HG03039 (cell line): ENCODE results near the gene EEF2K.

Experiments
- ATAC-seq: cut with Tn5 transposase; IDR thresholded peaks from one replicate; pipeline ENCODE4 v1.9.1; 2021; ENCODE audit warnings: mild to moderate bottlenecking, moderate library complexity; ENCODE audit not compliant: unreplicated experiment

Gene EEF2K

DNA sequence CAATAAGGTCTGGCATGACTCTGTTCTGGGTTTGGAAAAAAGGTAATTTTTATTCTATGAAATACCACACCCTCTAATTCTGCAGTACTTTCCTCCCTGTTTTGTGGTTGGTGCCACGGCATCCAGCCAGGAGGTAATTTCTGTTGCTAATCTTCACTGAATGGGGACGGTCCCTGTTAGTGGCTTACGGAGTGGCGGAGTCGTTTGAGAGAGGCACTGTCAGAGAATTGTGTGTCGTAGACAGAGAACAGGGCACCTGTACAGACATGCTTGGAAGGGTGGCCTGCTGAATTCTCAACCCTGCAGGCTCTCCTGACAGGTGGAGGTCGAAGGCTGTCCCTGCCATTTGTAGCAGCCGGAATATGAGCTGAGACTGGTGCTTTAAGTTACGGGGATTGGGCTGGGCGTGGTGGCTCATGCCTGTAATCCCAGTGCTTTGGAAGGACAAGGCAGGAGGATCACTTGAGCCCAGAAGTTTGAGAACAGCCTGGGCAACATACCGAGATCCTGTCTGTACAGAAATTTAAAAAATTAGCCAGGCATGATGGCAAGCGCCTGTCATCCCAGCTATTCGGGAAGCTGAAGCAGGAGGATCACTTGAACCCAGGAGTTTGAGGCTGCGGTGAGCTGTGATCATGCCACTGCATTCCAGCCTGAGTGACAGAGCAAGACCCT is 33.2 kb downstream of the EEF2K start:
- ATAC-seq = no peak

DNA sequence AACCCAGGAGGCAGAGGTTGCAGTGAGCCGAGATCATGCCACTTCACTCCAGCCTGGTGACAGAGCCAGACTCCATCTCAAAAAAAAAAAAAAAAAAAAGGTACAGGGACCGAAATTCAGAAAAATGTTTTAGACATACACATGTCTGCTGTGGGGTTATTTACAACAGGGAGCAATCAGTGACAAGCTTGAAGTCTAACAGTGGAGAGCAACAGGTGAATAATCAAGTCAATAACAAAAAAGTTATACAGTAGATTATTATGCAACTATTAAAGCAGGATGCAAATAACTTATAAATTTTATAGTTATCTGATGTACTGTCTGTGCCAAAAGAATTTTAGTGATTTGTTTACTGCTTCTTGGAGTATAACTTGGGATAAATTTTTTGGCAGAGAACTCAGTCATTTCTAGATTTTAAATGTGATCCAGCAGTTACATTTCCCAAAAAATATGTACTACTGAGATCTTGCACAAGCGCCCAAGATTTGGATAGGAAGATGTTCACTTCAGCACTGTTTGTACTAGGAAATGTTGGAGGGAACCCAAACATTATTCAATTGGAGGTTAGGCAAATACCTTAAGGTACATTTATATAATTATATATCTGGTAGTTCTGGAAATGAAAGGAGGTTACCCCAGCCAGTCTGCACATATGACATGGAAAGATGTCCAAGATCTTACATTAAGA is 34.1 kb downstream of the EEF2K start:
- ATAC-seq = no peak

DNA sequence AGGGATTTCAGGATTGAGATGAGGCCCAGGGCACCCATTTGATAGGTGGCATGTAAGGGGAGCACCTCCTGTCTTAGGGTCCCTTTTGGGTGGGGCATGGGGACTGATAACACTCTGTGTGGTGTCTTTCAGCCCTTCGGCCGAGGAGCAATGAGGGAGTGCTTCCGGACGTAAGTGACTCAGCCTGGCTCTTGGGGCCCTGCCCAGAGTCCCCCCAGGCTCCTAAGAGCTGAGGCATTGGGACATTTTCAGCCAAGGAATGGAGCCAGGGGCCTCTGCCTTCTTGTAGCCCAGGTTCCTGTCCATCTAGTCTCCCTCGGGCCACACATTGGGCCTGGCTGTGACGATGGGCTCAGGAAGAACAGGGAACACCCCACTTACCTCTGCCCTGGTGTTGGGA is 44.4 kb downstream of the EEF2K start:
- ATAC-seq = no peak

DNA sequence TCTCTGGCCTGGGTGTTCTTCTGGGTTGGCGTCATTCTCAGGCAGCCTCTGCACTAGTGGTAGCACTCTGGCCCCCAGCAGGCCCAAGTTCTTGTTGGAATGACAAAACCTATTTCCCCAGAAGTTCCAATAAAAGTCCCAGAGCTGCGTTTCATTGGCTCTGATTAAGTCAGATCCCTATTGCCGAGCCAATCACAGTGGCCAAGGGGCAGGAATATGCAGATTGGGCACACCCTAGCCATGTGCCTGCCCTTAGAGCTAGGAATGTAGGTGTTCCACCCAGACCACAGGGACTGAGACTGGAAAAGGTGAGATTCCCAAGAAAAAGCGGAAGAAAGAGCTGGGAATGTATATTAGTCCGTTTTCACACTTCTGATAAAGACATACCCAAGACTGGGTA is 46.2 kb downstream of the EEF2K start:
- ATAC-seq = no peak

DNA sequence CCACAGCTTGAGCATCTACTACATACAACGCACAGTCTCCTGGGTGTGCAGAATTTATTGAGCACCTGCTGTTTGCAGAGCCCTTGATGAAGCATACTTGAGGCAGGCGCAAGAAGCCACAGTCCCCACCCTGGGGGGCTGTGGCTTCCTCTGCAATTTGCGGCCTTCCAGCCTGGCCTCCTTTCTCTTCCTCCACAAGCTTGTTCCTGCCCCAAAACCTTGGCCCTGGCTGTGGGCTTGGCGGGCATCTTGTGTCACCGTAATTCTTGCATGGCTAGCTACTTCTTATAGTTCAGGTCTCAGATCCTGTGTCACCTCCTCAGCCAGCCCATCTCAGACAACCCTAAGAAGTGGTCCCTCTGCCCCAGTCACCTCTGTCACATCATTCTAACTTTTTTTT is 47.2 kb downstream of the EEF2K start:
- no peak for ATAC-seq

DNA sequence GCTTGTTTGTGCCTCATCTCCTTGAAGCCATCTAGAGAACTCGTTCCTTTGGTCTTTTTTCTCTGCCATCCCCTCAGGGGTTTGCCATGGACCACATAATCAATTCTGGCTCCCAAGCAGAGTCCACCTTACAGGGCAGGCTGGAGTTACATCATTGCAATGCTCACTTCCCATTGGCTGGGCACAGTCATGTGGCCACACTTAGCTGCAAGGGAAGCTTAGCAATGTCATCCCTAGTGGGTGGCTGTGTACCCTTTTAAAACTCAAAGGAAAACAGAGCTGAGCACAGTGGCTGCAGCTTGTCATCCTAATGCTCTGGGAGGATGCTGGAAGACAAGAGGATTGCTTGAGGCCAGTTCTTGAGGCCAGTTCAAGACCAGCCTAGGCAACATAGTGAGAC is 49.3 kb downstream of the EEF2K start:
- ATAC-seq = no peak

- no peak for ATAC-seq
Measured at GRCh38 chr16:22257440-22257839, 51.4 kb downstream of the EEF2K start.

GRCh38 chr16:22260490-22260889 is 54.4 kb downstream of the EEF2K start:
- ATAC-seq = no peak

- ATAC-seq = no peak
Measured at GRCh38 chr16:22262460-22262859, 56.4 kb downstream of the EEF2K start.

- no peak for ATAC-seq
Measured at GRCh38 chr16:22264786-22265185, 58.7 kb downstream of the EEF2K start.

GRCh38 chr16:22265351-22265750 is 59.3 kb downstream of the EEF2K start:
- ATAC-seq = no peak

- ATAC-seq = no peak
Measured at GRCh38 chr16:22266546-22266945, 60.5 kb downstream of the EEF2K start.

- ATAC-seq = no peak
Measured at GRCh38 chr16:22267764-22268163, 61.7 kb downstream of the EEF2K start.

DNA sequence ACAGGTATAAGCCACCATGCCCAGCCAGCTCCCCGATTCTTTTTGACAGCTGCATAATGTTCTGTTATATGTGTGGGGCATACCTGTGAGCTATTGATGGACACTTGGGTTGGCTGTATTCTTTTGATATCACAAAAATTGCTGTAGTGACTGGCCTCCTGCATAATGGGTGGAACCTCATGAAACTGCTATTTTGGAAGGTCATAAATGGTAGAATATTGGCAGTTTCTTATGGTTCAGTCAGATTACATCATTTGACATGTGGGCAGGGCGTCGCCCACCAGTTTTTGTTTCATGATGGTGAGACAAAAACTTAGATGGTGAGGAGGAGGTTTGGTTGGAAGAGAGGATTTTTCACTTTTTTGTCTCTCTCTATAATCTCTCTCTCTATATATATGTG is 64.4 kb downstream of the EEF2K start:
- ATAC-seq = no peak

DNA sequence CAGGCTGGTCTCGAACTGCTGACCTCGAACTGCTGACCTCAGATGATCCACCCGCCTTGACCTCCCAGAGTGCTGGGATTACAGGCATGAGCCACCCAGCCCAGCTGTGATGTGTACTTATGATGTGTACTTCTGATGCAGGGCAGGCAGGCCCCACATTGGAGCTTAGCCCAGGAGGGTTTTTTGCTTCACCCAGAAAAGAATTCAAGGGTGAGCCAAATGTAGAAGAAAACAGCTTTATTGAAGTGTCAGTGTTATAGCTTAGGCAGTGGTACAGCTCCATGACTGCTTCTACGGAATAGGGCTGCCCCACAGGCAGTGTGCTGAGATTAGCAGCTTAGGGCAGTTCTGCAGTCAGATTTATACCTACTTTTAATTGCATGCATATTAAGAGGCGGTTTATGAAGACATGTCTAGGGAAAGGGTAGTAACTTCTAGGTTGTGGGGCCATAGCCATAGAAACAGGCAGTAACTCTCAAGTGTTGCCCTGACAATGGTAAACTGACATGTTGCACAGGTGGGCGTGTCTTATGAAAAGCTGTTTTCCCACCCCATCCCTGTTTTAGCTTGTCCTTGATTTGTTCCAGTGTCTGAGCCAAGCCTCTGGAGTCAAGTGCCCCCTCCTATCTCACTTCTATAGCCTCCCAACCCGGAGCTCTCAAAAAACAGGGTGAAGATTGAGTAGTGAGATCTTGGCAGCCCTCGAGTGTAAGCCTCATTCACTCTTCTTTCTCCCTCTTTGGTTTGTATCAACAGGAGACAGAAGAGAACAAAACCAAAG is 67.0 kb downstream of the EEF2K start:
- ATAC-seq = no peak

GRCh38 chr16:22274916-22275315 is 68.8 kb downstream of the EEF2K start:
- no peak for ATAC-seq

- no peak for ATAC-seq
Measured at GRCh38 chr16:22278441-22279230, 72.6 kb downstream of the EEF2K start.

GRCh38 chr16:22282254-22282892 is 76.3 kb downstream of the EEF2K start:
- no peak for ATAC-seq

DNA sequence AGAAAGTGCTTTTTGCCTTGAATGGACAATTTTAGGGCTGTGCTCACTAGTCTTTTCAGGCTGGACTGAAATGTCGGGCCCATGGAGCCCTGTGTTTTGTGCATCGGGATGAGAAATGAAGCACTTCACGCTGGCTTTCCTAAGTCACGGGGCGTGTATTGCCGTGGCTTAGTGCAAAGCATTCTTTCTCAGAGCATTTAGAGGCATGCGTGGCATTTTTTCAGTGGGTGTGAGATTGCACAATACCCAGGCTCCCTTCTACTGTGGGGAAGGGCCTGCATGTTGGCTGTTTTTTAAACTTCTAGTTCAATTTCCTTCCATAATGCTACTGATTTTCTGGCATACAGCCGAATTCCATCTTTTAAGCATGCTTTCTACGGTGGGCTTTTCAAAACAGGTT is 78.6 kb downstream of the EEF2K start:
- ATAC-seq = no peak

- no peak for ATAC-seq
Measured at GRCh38 chr16:22285080-22285479, 79.0 kb downstream of the EEF2K start.

- ATAC-seq = no peak
Measured at GRCh38 chr16:22291020-22291419, 84.9 kb downstream of the EEF2K start.
